Measurements from ENCODE around the gene PCLAF. TPM values are rescaled to one million over a fixed set of nuclear protein-coding genes. Genes with fewer than 3 reads are reported as not detected.

Gene PCLAF
- total RNA-seq, 1 experiment from 2014 or later: 93.5 TPM

DNA sequence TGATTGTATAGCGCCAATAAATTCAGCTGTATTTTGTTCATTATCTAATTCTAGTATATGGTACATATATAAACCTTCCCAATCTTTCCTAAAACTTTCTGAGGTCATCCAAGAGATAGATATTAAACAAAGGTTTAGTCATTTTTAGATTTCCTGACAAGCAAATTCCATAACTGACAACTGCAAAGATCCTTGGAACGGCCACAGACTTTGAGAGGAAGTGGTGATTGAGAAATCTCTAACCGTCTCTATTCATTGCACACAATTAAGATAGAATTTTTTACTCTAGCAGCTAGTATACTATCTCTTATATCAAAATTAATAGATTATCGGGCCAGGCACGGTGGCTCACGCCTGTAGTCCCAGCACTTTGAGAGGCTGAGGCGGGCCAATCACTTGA lies 30.0 kb downstream of the PCLAF start:
- H3K9ac ChIP-seq (ENCODE audit: low read length): no peak overlapping the region
- 0 out of 2 replicates have a peak, but pooled peaks cover 3% of the 10 kb centered on the region for H4K20me1 ChIP-seq (ENCODE audit: insufficient read depth)
- peaks cover 88% of the 10 kb centered on the region for H3K79me2 ChIP-seq (ENCODE audit: insufficient read depth, low read length)
- H3K9me3 ChIP-seq (ENCODE audit: control insufficient read depth in 1 of 2, insufficient read depth in 1 of 2, low read depth in 1 of 2, low read length in 2 of 2): no peaks in the 10 kb centered on the region
- H3K36me3 ChIP-seq (ENCODE audit: control insufficient read depth in 1 of 2, insufficient read depth in 2 of 2, low read length in 2 of 2): no peaks in the 10 kb centered on the region; a peak in 1 of 4 replicates
- no peak overlapping the region for H3K4me3 ChIP-seq (replicated peaks in 1 of 2; ENCODE audit: low read depth in 1 of 2, low read length in 2 of 2)
- no peaks in the 10 kb centered on the region for H3K9me2 ChIP-seq (ENCODE audit: insufficient read depth)
- H3K4me1 ChIP-seq (ENCODE audit: control insufficient read depth in 1 of 2, insufficient read depth in 2 of 2, low read length in 2 of 2): peaks cover 11 to 13% of the 10 kb centered on the region in 2 experiments; a peak in 3 of 4 replicates
- TF ChIP-seq SRF (IDR thresholded peaks at IDR 0.05; ENCODE audit: low read depth): no peak
- no peak for TF ChIP-seq JUND (IDR thresholded peaks at IDR 0.05)
- TF ChIP-seq YY1 (IDR thresholded peaks at IDR 0.05; ENCODE audit: extremely low read depth, insufficient replicate concordance, low read depth, low read length): no peak
- no peak for TF ChIP-seq POLR2AphosphoS5 (IDR thresholded peaks at IDR 0.05; ENCODE audit: low read depth, low read length)
- no peak for TF ChIP-seq SP1 (IDR thresholded peaks at IDR 0.05; ENCODE audit: low read depth)
- TF ChIP-seq, protein P1, sequence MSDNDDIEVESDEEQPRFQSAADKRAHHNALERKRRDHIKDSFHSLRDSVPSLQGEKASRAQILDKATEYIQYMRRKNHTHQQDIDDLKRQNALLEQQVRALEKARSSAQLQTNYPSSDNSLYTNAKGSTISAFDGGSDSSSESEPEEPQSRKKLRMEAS (IDR thresholded peaks at IDR 0.05): no peak
- TF ChIP-seq ELF1 (IDR thresholded peaks at IDR 0.05; ENCODE audit: borderline replicate concordance, low read depth): no peak
- TF ChIP-seq ZNF274 (IDR thresholded peaks at IDR 0.05; ENCODE audit: low read depth, low read length): no peak
- no peak for TF ChIP-seq CBX3 (IDR thresholded peaks at IDR 0.05; ENCODE audit: low read depth)
- TF ChIP-seq POLR2A (IDR thresholded peaks at IDR 0.05; ENCODE audit: borderline replicate concordance, extremely low read depth, insufficient read depth, insufficient read length): no peak
- no peak for TF ChIP-seq RAD21 (IDR thresholded peaks at IDR 0.05; ENCODE audit: low read depth)
- TF ChIP-seq ZFX (IDR thresholded peaks at IDR 0.05): no peak
- TF ChIP-seq, protein P2, sequence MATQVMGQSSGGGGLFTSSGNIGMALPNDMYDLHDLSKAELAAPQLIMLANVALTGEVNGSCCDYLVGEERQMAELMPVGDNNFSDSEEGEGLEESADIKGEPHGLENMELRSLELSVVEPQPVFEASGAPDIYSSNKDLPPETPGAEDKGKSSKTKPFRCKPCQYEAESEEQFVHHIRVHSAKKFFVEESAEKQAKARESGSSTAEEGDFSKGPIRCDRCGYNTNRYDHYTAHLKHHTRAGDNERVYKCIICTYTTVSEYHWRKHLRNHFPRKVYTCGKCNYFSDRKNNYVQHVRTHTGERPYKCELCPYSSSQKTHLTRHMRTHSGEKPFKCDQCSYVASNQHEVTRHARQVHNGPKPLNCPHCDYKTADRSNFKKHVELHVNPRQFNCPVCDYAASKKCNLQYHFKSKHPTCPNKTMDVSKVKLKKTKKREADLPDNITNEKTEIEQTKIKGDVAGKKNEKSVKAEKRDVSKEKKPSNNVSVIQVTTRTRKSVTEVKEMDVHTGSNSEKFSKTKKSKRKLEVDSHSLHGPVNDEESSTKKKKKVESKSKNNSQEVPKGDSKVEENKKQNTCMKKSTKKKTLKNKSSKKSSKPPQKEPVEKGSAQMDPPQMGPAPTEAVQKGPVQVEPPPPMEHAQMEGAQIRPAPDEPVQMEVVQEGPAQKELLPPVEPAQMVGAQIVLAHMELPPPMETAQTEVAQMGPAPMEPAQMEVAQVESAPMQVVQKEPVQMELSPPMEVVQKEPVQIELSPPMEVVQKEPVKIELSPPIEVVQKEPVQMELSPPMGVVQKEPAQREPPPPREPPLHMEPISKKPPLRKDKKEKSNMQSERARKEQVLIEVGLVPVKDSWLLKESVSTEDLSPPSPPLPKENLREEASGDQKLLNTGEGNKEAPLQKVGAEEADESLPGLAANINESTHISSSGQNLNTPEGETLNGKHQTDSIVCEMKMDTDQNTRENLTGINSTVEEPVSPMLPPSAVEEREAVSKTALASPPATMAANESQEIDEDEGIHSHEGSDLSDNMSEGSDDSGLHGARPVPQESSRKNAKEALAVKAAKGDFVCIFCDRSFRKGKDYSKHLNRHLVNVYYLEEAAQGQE (IDR thresholded peaks at IDR 0.05; ENCODE audit: low read depth): no peak
- no peak for TF ChIP-seq EZH2phosphoT487 (IDR thresholded peaks at IDR 0.05; ENCODE audit: borderline replicate concordance)
- no peak for TF ChIP-seq SIN3A (IDR thresholded peaks at IDR 0.05; ENCODE audit: low read depth)
- TF ChIP-seq TCF7L2 (IDR thresholded peaks at IDR 0.05; ENCODE audit: borderline replicate concordance, extremely low read depth, insufficient read depth, insufficient read length): no peak
- intact Hi-C loops (cut with micrococcal nuclease): no loop called here
- H3K27me3 ChIP-seq (ENCODE audit: insufficient read depth, low read length): no peaks in the 10 kb centered on the region
- CTCF ChIA-PET: no interaction called here
- DNase-seq (ENCODE audit: low read depth, low spot score) (no peak), ATAC-seq (no peak)
- H3K4me2 ChIP-seq (ENCODE audit: low read length): no peak overlapping the region
- POLR2A ChIA-PET: no interaction called here
- H2AFZ ChIP-seq (ENCODE audit: low read depth, low read length, poor library complexity, severe bottlenecking): no peak overlapping the region
- no TSS peak for BruUV-seq (replicated peaks)
- RAD21 ChIA-PET (ENCODE audit: low non-redundant PET in 1 of 2, low total read pairs in 2 of 2, uncharacterized antibody in 2 of 2, unreplicated experiment in 2 of 2): no interaction called here
- H3K27ac ChIP-seq (ENCODE audit: low read depth, low read length): no peak overlapping the region
